Memory B cell (primary cell): ENCODE results near the gene WDFY4.

ENCODE experiments used
- ATAC-seq: fragments of 150-1000 bp; cut with Tn5 transposase; 2 replicates; pipeline ENCODE4 v1.10.0; 2021; ENCODE audit warnings: low read depth, mild to moderate bottlenecking, moderate library complexity
- DNase-seq, 2 donors: peaks; one replicate each; pipeline ENCODE4 v3.0.0; 2022; ENCODE audit warnings: low spot score in 2 of 2
- H3K27ac Mint-ChIP-seq: one replicate; pipeline ENCODE4 v1.8.0; 2022; ENCODE audit warnings: mild to moderate bottlenecking, moderate library complexity, mixed read lengths
- H3K27me3 Mint-ChIP-seq: one replicate; pipeline ENCODE4 v1.8.0; 2022; ENCODE audit warnings: mixed read lengths
- H3K36me3 Mint-ChIP-seq: one replicate; pipeline ENCODE4 v1.8.0; 2022; ENCODE audit warnings: mild to moderate bottlenecking, mixed read lengths
- H3K4me1 Mint-ChIP-seq: one replicate; pipeline ENCODE4 v1.8.0; 2022; ENCODE audit warnings: mixed read lengths
- H3K4me3 Mint-ChIP-seq: one replicate; pipeline ENCODE4 v1.8.0; 2022; ENCODE audit warnings: mild to moderate bottlenecking, moderate library complexity, mixed read lengths
- H3K9me3 Mint-ChIP-seq: one replicate; pipeline ENCODE4 v1.8.0; 2022; ENCODE audit warnings: mixed read lengths

Gene WDFY4

GRCh38 chr10:48777110-48777509, 92.4 kb downstream of the WDFY4 start:
- Mint-ChIP-seq H3K9me3 (peaks cover 1% of the 10 kb centered on the region), H3K36me3 (peaks cover 35% of the 10 kb centered on the region), H3K27ac (peak overlapping the region; percentile 14), H3K27me3 (no peaks in the 10 kb centered on the region), H3K4me3 (no peak overlapping the region), H3K4me1 (no peaks in the 10 kb centered on the region)
- no peak for DNase-seq
- ATAC-seq = no peak

- H3K27ac Mint-ChIP-seq = peak overlapping the region; percentile 14
- ATAC-seq (no peak), DNase-seq (peak in 1 of 2 donors; percentile 4)
- no peaks in the 10 kb centered on the region for H3K27me3 Mint-ChIP-seq
- no peaks in the 10 kb centered on the region for H3K9me3 Mint-ChIP-seq
- H3K4me3 Mint-ChIP-seq = no peak overlapping the region
- H3K4me1 Mint-ChIP-seq = peaks cover 2% of the 10 kb centered on the region
- H3K36me3 Mint-ChIP-seq = peaks cover 37% of the 10 kb centered on the region
These were observed 93.7 kb downstream of the WDFY4 start for GRCh38 chr10:48778193-48778857.

- Mint-ChIP-seq H3K27me3 (no peaks in the 10 kb centered on the region), H3K36me3 (peaks cover 37% of the 10 kb centered on the region), H3K9me3 (no peaks in the 10 kb centered on the region), H3K4me3 (no peak overlapping the region), H3K4me1 (peaks cover 2% of the 10 kb centered on the region), H3K27ac (no peak overlapping the region)
- DNase-seq (peak in 1 of 2 donors; percentile 8), ATAC-seq (no peak)
These were observed 94.4 kb downstream of the WDFY4 start for GRCh38 chr10:48779077-48779476.

GRCh38 chr10:48779546-48780152, 95.0 kb downstream of the WDFY4 start:
- Mint-ChIP-seq H3K4me1 (peaks cover 2% of the 10 kb centered on the region), H3K36me3 (peaks cover 35% of the 10 kb centered on the region), H3K27me3 (no peaks in the 10 kb centered on the region), H3K27ac (no peak overlapping the region), H3K4me3 (no peak overlapping the region), H3K9me3 (no peaks in the 10 kb centered on the region)
- DNase-seq = no peak
- ATAC-seq = no peak

- Mint-ChIP-seq H3K4me1 (peaks cover 2% of the 10 kb centered on the region), H3K27me3 (no peaks in the 10 kb centered on the region), H3K4me3 (no peak overlapping the region), H3K36me3 (peaks cover 31% of the 10 kb centered on the region), H3K9me3 (no peaks in the 10 kb centered on the region), H3K27ac (peak overlapping the region; percentile 67)
- DNase-seq (no peak), ATAC-seq (no peak)
These were observed 95.7 kb downstream of the WDFY4 start for GRCh38 chr10:48780341-48780740.

- peaks cover 2% of the 10 kb centered on the region for H3K4me1 Mint-ChIP-seq
- H3K4me3 Mint-ChIP-seq = no peak overlapping the region
- H3K27me3 Mint-ChIP-seq = no peaks in the 10 kb centered on the region
- no peaks in the 10 kb centered on the region for H3K9me3 Mint-ChIP-seq
- no peak for ATAC-seq
- H3K27ac Mint-ChIP-seq = peak overlapping the region; percentile 72
- no peak for DNase-seq
- H3K36me3 Mint-ChIP-seq = peaks cover 29% of the 10 kb centered on the region
These were observed 97.7 kb downstream of the WDFY4 start for GRCh38 chr10:48782386-48782785.

GRCh38 chr10:48784031-48784430, 99.4 kb downstream of the WDFY4 start:
- Mint-ChIP-seq H3K36me3 (peaks cover 32% of the 10 kb centered on the region), H3K4me3 (no peak overlapping the region), H3K4me1 (peaks cover 2% of the 10 kb centered on the region), H3K27ac (peak overlapping the region; percentile 11), H3K9me3 (no peaks in the 10 kb centered on the region), H3K27me3 (no peaks in the 10 kb centered on the region)
- ATAC-seq (no peak), DNase-seq (no peak)

- H3K36me3 Mint-ChIP-seq = peaks cover 32% of the 10 kb centered on the region
- H3K9me3 Mint-ChIP-seq = no peaks in the 10 kb centered on the region
These were observed 101.1 kb downstream of the WDFY4 start for GRCh38 chr10:48785796-48786195.

GRCh38 chr10:48786606-48787282, 102.1 kb downstream of the WDFY4 start:
- no peak for ATAC-seq
- DNase-seq = no peak
- Mint-ChIP-seq H3K36me3 (peaks cover 38% of the 10 kb centered on the region), H3K27me3 (no peaks in the 10 kb centered on the region), H3K9me3 (no peaks in the 10 kb centered on the region), H3K4me1 (peaks cover 2% of the 10 kb centered on the region), H3K4me3 (no peak overlapping the region), H3K27ac (peak overlapping the region; percentile 84)

More at GRCh38 chr10:48785796-48786195, 101.1 kb downstream of the WDFY4 start:
- Mint-ChIP-seq H3K27ac (no peak overlapping the region), H3K4me1 (peaks cover 2% of the 10 kb centered on the region), H3K27me3 (no peaks in the 10 kb centered on the region), H3K4me3 (no peak overlapping the region)
- no peak for ATAC-seq
- DNase-seq = no peak

- DNase-seq (no peak), ATAC-seq (no peak)
- H3K27ac Mint-ChIP-seq = peak overlapping the region; percentile 60
- H3K27me3 Mint-ChIP-seq = no peaks in the 10 kb centered on the region
- H3K36me3 Mint-ChIP-seq = peaks cover 40% of the 10 kb centered on the region
- H3K4me1 Mint-ChIP-seq = peaks cover 3% of the 10 kb centered on the region
- H3K4me3 Mint-ChIP-seq = no peak overlapping the region
- H3K9me3 Mint-ChIP-seq = no peaks in the 10 kb centered on the region
These were observed 103.9 kb downstream of the WDFY4 start for GRCh38 chr10:48788554-48788953.

- DNase-seq = no peak
- Mint-ChIP-seq H3K27me3 (no peaks in the 10 kb centered on the region), H3K27ac (peak overlapping the region; percentile 73)
These were observed 105.1 kb downstream of the WDFY4 start for GRCh38 chr10:48789486-48790456.

GRCh38 chr10:48790457-48791044, 105.9 kb downstream of the WDFY4 start:
- Mint-ChIP-seq H3K27ac (peak overlapping the region; percentile 14), H3K4me3 (no peak overlapping the region), H3K4me1 (peaks cover 3% of the 10 kb centered on the region), H3K36me3 (peaks cover 40% of the 10 kb centered on the region), H3K27me3 (no peaks in the 10 kb centered on the region), H3K9me3 (no peaks in the 10 kb centered on the region)
- no peak for ATAC-seq
- no peak for DNase-seq

More at GRCh38 chr10:48789486-48790456, 105.1 kb downstream of the WDFY4 start:
- Mint-ChIP-seq H3K9me3 (no peaks in the 10 kb centered on the region), H3K4me1 (peaks cover 3% of the 10 kb centered on the region), H3K4me3 (no peak overlapping the region), H3K36me3 (peaks cover 40% of the 10 kb centered on the region)
- ATAC-seq = no peak

- peaks cover 37% of the 10 kb centered on the region for H3K36me3 Mint-ChIP-seq
- H3K4me3 Mint-ChIP-seq = no peak overlapping the region
- H3K27ac Mint-ChIP-seq = no peak overlapping the region
- H3K4me1 Mint-ChIP-seq = peaks cover 3% of the 10 kb centered on the region
- H3K9me3 Mint-ChIP-seq = no peaks in the 10 kb centered on the region
- ATAC-seq = no peak
- H3K27me3 Mint-ChIP-seq = no peaks in the 10 kb centered on the region
- DNase-seq = no peak
These were observed 106.7 kb downstream of the WDFY4 start for GRCh38 chr10:48791267-48791928.
